Lung (tissue), 12 donors: ENCODE results near the gene POU1F1. TPM values are rescaled to one million over a fixed set of nuclear protein-coding genes. Genes with fewer than 3 reads are reported as not detected.

Experiments
- ATAC-seq: fragments of 200-7000 bp; cut with Tn5 transposase; one replicate; pipeline ENCODE4 v1.9.1; 2020; ENCODE audit warnings: moderate number of reproducible peaks; ENCODE audit not compliant: insufficient read depth, low FRiP score
- DNase-seq, 3 donors: peaks; one replicate each; pipeline ENCODE4 v3.0.0-alpha.2; 2013 to 2017
- H3K27ac ChIP-seq, 2 donors: one replicate each; pipeline ENCODE4 v1.5.1; 2013; ENCODE audit warnings: mild to moderate bottlenecking in 2 of 2, moderate library complexity in 2 of 2, control low read depth in 1 of 2, inconsistent platforms in 1 of 2, low read depth in 1 of 2, low read length in 1 of 2
- H3K27me3 ChIP-seq, 3 donors: one replicate each; pipeline ENCODE4 v1.5.1; 2013; ENCODE audit warnings: low read length in 2 of 3; ENCODE audit not compliant: control insufficient read depth in 3 of 3, insufficient read depth in 3 of 3
- H3K36me3 ChIP-seq, 4 donors: one replicate each; pipeline ENCODE4 v1.5.1; 2013; ENCODE audit warnings: low read length in 4 of 4, mild to moderate bottlenecking in 1 of 4, moderate library complexity in 1 of 4; ENCODE audit not compliant: control insufficient read depth in 4 of 4, insufficient read depth in 4 of 4
- H3K4me1 ChIP-seq, 5 donors: one replicate each; pipeline ENCODE4 v1.5.1; 2013; ENCODE audit warnings: low read length in 5 of 5, mild to moderate bottlenecking in 2 of 5, moderate library complexity in 1 of 5; ENCODE audit not compliant: control insufficient read depth in 5 of 5, insufficient read depth in 5 of 5
- H3K4me3 ChIP-seq: one replicate; pipeline ENCODE4 v1.5.1; 2013; ENCODE audit warnings: mild to moderate bottlenecking, control low read depth, moderate library complexity
- H3K9ac ChIP-seq, 2 donors: one replicate each; pipeline ENCODE4 v1.5.1; 2013; ENCODE audit warnings: low read length in 2 of 2, control low read depth in 1 of 2; ENCODE audit not compliant: insufficient read depth in 1 of 2
- H3K9me3 ChIP-seq, 4 donors: one replicate each; pipeline ENCODE4 v1.5.1; 2013; ENCODE audit warnings: low read length in 3 of 4, mild to moderate bottlenecking in 1 of 4, moderate library complexity in 1 of 4; ENCODE audit not compliant: control insufficient read depth in 4 of 4, insufficient read depth in 3 of 4
- WGBS, 2 donors: extraction: QIAGEN DNeasy Blood & Tissue Kit; methylation state at CpG; one replicate each; pipeline ENCODE4 v1.1.7; 2013; 5-methylcytosine and 5-hydroxymethylcytosine counted together
- polyA plus RNA-seq, 2 donors: library from polyadenylated mRNA; stranded (reverse); fragments of 200-250 nt; gene quantifications; one replicate each; pipeline ENCODE4 v1.2.1, GENCODE V29; 2013
- total RNA-seq, 2 donors: library from RNA; depleted of rRNA in 1 of 2; stranded (reverse); fragments of >200 nt in 1 of 2; gene quantifications; one replicate each; pipeline ENCODE4 v1.2.1, GENCODE V29; 2014 to 2021
- TF ChIP-seq, protein P1 (sequence below): IDR thresholded peaks from 2 replicates; pipeline ENCODE4 v1.5.1; 2012; ENCODE audit warnings: mild to moderate bottlenecking; ENCODE audit errors: control extremely low read depth, extremely low read depth
- donor health status: control.
- donor health status: control.
- donor health status: Bipolar disorder and iron deficiency.
- donor health status: healthy.
- donor health status: DM: yes; HTN: yes; CAD: no.

The POU1F1 gene
- total and polyA plus RNA-seq, 4 donors, result not detected

DNA sequence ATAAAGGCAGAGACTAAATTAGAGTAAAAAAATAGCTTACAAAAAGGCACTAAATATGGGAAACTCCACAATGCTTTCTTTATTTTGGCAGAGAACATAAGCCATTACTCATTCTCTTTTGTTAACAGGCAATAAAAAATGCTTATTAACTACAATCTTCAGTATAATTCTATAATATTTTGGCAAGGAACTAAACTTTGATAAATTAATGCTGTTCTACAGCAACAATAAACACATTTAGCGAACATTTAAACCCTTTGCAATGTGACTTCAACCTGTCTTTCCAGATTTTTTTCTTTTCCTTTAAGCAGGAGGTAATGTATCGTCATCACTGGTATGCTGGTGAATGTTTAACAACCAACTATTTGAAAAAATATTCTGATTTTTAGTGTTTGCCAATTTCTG, 42.2 kb upstream of the POU1F1 start:
- peaks cover 0 to 1% (median 0%) of the 10 kb centered on the region in 4 donors for H3K9me3 ChIP-seq
- DNase-seq, result peak in 2 of 3 donors; percentile 46 to 72
- 65 to 81% methylated on average over 2 of the region's 2 CpGs for WGBS, 2 donors
- no peaks in the 10 kb centered on the region for H3K27me3 ChIP-seq
- H3K9ac ChIP-seq, result no peak overlapping the region
- H3K27ac ChIP-seq, result no peak overlapping the region
- no peak overlapping the region for H3K4me3 ChIP-seq
- TF ChIP-seq, protein P1, sequence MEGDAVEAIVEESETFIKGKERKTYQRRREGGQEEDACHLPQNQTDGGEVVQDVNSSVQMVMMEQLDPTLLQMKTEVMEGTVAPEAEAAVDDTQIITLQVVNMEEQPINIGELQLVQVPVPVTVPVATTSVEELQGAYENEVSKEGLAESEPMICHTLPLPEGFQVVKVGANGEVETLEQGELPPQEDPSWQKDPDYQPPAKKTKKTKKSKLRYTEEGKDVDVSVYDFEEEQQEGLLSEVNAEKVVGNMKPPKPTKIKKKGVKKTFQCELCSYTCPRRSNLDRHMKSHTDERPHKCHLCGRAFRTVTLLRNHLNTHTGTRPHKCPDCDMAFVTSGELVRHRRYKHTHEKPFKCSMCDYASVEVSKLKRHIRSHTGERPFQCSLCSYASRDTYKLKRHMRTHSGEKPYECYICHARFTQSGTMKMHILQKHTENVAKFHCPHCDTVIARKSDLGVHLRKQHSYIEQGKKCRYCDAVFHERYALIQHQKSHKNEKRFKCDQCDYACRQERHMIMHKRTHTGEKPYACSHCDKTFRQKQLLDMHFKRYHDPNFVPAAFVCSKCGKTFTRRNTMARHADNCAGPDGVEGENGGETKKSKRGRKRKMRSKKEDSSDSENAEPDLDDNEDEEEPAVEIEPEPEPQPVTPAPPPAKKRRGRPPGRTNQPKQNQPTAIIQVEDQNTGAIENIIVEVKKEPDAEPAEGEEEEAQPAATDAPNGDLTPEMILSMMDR, result no peak
- no peaks in the 10 kb centered on the region for H3K4me1 ChIP-seq
- H3K36me3 ChIP-seq, result no peaks in the 10 kb centered on the region
- no peak for ATAC-seq

- Histone ChIP-seq H3K9ac (no peak overlapping the region), H3K27ac (no peak overlapping the region), H3K36me3 (no peaks in the 10 kb centered on the region), H3K4me3 (no peak overlapping the region), H3K27me3 (no peaks in the 10 kb centered on the region), H3K9me3 (peaks cover 0 to 1% (median 0%) of the 10 kb centered on the region in 4 donors), H3K4me1 (no peaks in the 10 kb centered on the region)
- ATAC-seq (no peak), DNase-seq (no peak)
- TF ChIP-seq, protein P1, result no peak
- 90 to 92% methylated on average over 4 of the region's 4 CpGs for WGBS, 2 donors
Observed at GRCh38 chr3:87317779-87318178, 41.4 kb upstream of the POU1F1 start.

GRCh38 chr3:87313641-87314040, 37.3 kb upstream of the POU1F1 start:
- no peak overlapping the region for H3K4me3 ChIP-seq
- 94 to 98% methylated on average over 1 of the region's 1 CpG for WGBS, 2 donors
- no peak overlapping the region for H3K9ac ChIP-seq
- DNase-seq, result no peak
- H3K9me3 ChIP-seq, result no peaks in the 10 kb centered on the region
- TF ChIP-seq, protein P1, result no peak
- H3K36me3 ChIP-seq, result no peaks in the 10 kb centered on the region
- no peak overlapping the region for H3K27ac ChIP-seq
- no peaks in the 10 kb centered on the region for H3K4me1 ChIP-seq
- ATAC-seq, result no peak
- no peaks in the 10 kb centered on the region for H3K27me3 ChIP-seq

- H3K27me3 ChIP-seq, result no peaks in the 10 kb centered on the region
- no peak overlapping the region for H3K4me3 ChIP-seq
- TF ChIP-seq, protein P1, result no peak
- no peak overlapping the region for H3K27ac ChIP-seq
- 88 to 96% methylated on average over 1 of the region's 1 CpG for WGBS, 2 donors
- H3K4me1 ChIP-seq, result no peaks in the 10 kb centered on the region
- ATAC-seq (no peak), DNase-seq (no peak)
- no peaks in the 10 kb centered on the region for H3K36me3 ChIP-seq
- H3K9ac ChIP-seq, result no peak overlapping the region
- no peaks in the 10 kb centered on the region for H3K9me3 ChIP-seq
Observed at GRCh38 chr3:87311309-87311708, 34.9 kb upstream of the POU1F1 start.
